Right atrium auricular region (tissue), 2 donors: Measurements from ENCODE around the gene CYGB. TPM values are rescaled to one million over a fixed set of nuclear protein-coding genes. Genes with fewer than 3 reads are reported as not detected.

ENCODE experiments used
- DNase-seq: peaks from one replicate; pipeline ENCODE4 v3.0.0-alpha.2; 2019; ENCODE audit warnings: low spot score
- H3K27ac ChIP-seq, 2 donors: fragments of 200-600 bp; sonication (generic); 1 replicate in 1 of 2; 2 replicates in 1 of 2; pipeline ENCODE4 v1.5.1; 2016 to 2019
- H3K27me3 ChIP-seq, 2 donors: fragments of 200-600 bp; sonication (generic); one replicate each; pipeline versions ENCODE4 v1.5.1 to v1.6.0; 2017 to 2019
- H3K36me3 ChIP-seq: fragments of 200-600 bp; sonication (generic); one replicate; pipeline ENCODE4 v1.5.1; 2016
- H3K4me1 ChIP-seq, 2 donors: fragments of 200-600 bp; sonication (generic); one replicate each; pipeline versions ENCODE4 v1.5.1 to v1.6.0; 2017 to 2019
- H3K4me3 ChIP-seq, 2 donors: fragments of 200-600 bp; sonication (generic); 1 replicate in 1 of 2; 2 replicates in 1 of 2; pipeline ENCODE4 v1.5.1; 2017 to 2019; ENCODE audit warnings: mild to moderate bottlenecking in 1 of 2, moderate library complexity in 1 of 2
- H3K9me3 ChIP-seq, 2 donors: fragments of 200-600 bp; sonication (generic); one replicate each; pipeline ENCODE4 v1.5.1; 2019
- total RNA-seq, 2 donors: library from RNA; depleted of rRNA; stranded (reverse); fragments of >200 nt; gene quantifications; one replicate each; pipeline ENCODE4 v1.1.0, GENCODE V29; 2016
- TF ChIP-seq, protein P1 (sequence below), 2 donors: fragments of 200-600 bp; sonication (generic); IDR thresholded peaks; one replicate each; pipeline ENCODE4 v1.5.1; 2019; ENCODE audit warnings: antibody characterized with exemption in 2 of 2

CYGB gene
- total RNA-seq, 2 donors from 2014 or later, result 23.0 to 48.7 TPM

DNA sequence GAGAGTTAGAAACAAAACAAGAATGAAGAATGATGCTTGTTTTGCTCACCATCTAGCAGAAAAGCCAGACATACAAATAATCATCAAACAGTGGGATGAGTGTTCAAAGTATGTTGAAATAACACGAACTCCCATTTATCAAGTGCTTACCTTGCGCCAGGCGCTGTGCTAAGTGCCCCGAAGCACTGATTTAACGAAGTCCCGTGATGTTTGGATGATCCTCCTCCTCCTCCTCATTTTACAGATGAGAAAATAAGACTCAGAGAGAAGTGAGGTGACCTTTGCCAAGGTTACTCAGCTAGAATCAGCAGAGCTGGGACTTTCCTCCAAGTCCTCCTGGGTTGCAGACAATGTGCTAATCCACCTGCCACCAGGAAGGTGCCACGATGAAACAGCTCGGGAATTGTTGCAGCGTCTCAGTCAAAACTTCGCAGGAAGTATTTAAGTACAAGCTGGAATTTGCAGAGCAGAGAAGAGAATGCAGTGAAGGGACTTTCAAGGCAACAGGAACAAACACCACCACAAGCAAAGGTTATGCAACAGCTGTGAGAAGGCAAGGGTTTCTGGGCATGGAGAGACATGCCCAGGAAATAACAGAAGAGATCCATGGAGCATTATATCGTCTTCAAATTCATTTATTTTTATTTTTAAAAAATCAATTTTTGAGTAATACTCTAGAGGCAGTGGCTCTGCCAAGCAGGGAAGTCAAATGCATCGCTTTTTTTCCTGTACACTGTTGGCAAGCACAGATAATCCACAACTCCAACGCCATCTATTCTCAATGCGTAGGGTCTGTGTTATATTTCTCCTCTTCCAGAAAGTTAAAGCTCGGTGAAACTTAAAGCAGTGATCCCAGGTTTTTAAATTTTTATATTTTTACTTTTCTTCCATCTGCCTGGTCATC, 13.5 kb upstream of the CYGB start:
- Histone ChIP-seq H3K36me3 (no peaks in the 10 kb centered on the region), H3K4me3 (no peak overlapping the region), H3K27ac (peak overlapping the region; percentile 8 to 18), H3K9me3 (no peaks in the 10 kb centered on the region), H3K4me1 (peaks cover 0 to 50% of the 10 kb centered on the region in 2 donors), H3K27me3 (no peaks in the 10 kb centered on the region)
- TF ChIP-seq, protein P1, sequence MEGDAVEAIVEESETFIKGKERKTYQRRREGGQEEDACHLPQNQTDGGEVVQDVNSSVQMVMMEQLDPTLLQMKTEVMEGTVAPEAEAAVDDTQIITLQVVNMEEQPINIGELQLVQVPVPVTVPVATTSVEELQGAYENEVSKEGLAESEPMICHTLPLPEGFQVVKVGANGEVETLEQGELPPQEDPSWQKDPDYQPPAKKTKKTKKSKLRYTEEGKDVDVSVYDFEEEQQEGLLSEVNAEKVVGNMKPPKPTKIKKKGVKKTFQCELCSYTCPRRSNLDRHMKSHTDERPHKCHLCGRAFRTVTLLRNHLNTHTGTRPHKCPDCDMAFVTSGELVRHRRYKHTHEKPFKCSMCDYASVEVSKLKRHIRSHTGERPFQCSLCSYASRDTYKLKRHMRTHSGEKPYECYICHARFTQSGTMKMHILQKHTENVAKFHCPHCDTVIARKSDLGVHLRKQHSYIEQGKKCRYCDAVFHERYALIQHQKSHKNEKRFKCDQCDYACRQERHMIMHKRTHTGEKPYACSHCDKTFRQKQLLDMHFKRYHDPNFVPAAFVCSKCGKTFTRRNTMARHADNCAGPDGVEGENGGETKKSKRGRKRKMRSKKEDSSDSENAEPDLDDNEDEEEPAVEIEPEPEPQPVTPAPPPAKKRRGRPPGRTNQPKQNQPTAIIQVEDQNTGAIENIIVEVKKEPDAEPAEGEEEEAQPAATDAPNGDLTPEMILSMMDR (IDR thresholded peaks at IDR 0.05), result no peak
- no peak for DNase-seq

DNA sequence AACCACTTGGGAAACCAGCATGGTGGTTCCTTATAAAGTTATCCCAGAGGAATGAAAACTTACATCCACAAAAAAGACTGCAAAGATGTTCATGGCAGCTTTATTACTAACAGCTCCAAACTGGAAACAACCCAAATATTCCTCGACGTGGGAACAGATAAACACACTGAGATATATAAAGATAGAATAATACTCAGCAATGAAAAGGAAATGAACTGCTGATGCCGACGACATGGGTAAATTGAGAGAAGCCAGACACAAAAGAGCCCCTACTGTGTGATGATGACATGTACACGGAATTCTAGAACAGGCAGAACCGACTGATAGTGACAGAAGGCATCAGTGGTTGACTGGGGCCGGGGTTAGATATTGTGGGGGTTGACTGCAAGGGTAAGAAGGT, 12.0 kb upstream of the CYGB start:
- no peak for DNase-seq
- TF ChIP-seq, protein P1 (IDR thresholded peaks at IDR 0.05), result no peak
- Histone ChIP-seq H3K27ac (no peak overlapping the region), H3K9me3 (no peaks in the 10 kb centered on the region), H3K4me3 (no peak overlapping the region), H3K27me3 (no peaks in the 10 kb centered on the region), H3K36me3 (no peaks in the 10 kb centered on the region), H3K4me1 (peaks cover 0 to 61% of the 10 kb centered on the region in 2 donors)

DNA sequence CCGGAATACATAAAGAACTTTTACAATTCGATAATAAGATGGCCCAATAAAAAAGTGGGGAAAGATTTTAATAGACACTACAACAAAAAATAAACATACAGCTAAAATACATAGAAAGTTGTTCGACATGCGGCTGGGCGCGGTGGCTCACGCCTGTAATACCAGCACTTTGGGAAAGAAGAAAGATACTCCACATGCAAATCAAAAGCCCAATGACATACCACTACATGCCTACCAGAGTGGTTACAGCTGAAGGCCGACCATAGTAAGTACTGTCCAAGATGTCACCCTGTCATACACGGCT, 11.7 kb upstream of the CYGB start:
- no peak for DNase-seq
- TF ChIP-seq, protein P1 (IDR thresholded peaks at IDR 0.05), result no peak
- no peaks in the 10 kb centered on the region for H3K36me3 ChIP-seq
- no peaks in the 10 kb centered on the region for H3K9me3 ChIP-seq
- no peak overlapping the region for H3K4me3 ChIP-seq
- no peak overlapping the region for H3K27ac ChIP-seq
- H3K4me1 ChIP-seq, result peaks cover 0 to 61% of the 10 kb centered on the region in 2 donors
- H3K27me3 ChIP-seq, result no peaks in the 10 kb centered on the region

DNA sequence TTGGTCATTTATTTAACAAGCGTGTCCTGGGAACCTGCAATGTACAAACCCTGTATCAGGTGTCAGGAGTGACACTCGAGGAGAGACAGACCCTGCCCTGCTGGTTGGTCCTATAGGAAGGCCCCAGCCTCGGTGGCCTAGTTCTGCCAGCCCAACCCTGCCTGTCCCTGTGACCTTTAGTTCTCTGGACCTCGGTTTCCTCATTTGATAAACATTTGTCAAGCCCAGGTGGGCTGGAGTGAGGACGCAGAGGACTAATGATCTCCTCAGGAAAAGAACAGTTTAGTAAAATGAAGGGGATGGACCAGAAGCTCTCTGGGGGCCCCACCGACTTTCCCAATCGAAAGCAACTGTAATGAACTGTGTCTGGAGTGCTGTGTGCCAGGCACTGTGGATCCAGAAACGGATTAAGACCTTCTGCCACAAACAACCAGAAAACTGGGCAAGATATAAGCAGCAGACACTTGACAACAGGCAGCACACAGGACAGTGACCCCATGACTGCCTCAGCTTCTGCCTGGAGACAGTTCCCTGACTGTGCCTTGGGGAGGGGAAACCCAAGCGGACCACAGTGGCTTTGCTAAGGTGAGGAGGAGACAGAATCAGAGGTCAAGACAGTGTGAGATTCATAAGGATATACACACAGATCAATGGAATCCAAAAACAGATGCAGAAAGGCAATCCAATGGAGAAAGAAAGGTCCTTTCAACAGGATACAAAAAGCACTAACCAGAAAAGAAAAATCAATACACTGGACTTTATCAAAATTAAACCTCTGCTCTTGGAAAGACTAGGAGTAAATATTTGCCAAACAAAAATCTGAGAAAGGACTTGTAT, 11.1 kb upstream of the CYGB start:
- TF ChIP-seq, protein P1 (IDR thresholded peaks at IDR 0.05), result no peak
- Histone ChIP-seq H3K27ac (peak overlapping the region; percentile 48 to 52), H3K27me3 (no peaks in the 10 kb centered on the region), H3K4me3 (no peak overlapping the region), H3K4me1 (peaks cover 0 to 61% of the 10 kb centered on the region in 2 donors), H3K9me3 (no peaks in the 10 kb centered on the region), H3K36me3 (no peaks in the 10 kb centered on the region)
- no peak for DNase-seq

DNA sequence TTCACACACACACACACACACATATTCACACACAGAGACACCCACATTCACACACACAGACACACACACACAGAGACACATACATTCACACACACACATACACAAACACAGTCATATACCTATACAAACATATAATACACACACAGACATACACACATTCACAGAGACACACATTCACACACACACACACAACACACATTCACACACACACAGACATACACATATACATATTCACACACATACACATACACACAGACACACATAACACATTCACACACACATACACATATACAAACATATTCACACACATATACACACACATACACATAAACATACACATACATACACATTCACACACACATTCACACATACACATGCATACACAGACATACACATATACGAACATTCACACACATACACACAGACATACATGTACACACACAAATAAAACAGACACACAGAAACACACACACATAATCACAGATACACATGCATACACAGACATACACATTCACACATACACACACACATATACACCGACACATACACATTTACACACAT, 10.2 kb upstream of the CYGB start:
- TF ChIP-seq, protein P1 (IDR thresholded peaks at IDR 0.05), result no peak
- DNase-seq, result no peak
- no peaks in the 10 kb centered on the region for H3K36me3 ChIP-seq
- no peaks in the 10 kb centered on the region for H3K9me3 ChIP-seq
- H3K27me3 ChIP-seq, result no peaks in the 10 kb centered on the region
- peaks cover 0 to 69% of the 10 kb centered on the region in 2 donors for H3K4me1 ChIP-seq
- no peak overlapping the region for H3K4me3 ChIP-seq
- no peak overlapping the region for H3K27ac ChIP-seq
